ENCODE results near the gene CMIP.
A peak's percentile ranks its signal among the peaks of the same experiment; 100 is the strongest.

The CMIP gene

GRCh38 chr16:81473558-81473957 is 28.9 kb downstream of the CMIP start:
- TF ChIP-seq CTCF (IDR thresholded peaks at IDR 0.05; ENCODE audit: unreplicated experiment in 3 of 3), result no peak
- Mint-ChIP-seq H3K36me3 (ENCODE audit: low read depth) (peaks cover 17% of the 10 kb centered on the region), H3K4me3 (peak overlapping the region in 2 of 3 experiments; percentile 13 to 36), H3K27ac (peak overlapping the region; percentile 79 to 93 (median 89)), H3K4me1 (peaks cover 39% of the 10 kb centered on the region), H3K27me3 (ENCODE audit: low read depth) (no peaks in the 10 kb centered on the region), H3K9me3 (no peaks in the 10 kb centered on the region)

- Mint-ChIP-seq H3K36me3 (ENCODE audit: low read depth) (peaks cover 17% of the 10 kb centered on the region), H3K4me3 (peak overlapping the region in 1 of 3 experiments; percentile 22), H3K4me1 (peaks cover 46% of the 10 kb centered on the region), H3K9me3 (no peaks in the 10 kb centered on the region), H3K27me3 (ENCODE audit: low read depth) (no peaks in the 10 kb centered on the region), H3K27ac (peak overlapping the region; percentile 79 to 93 (median 89))
- no peak for TF ChIP-seq CTCF (IDR thresholded peaks at IDR 0.05; ENCODE audit: unreplicated experiment in 3 of 3)
These were observed 29.7 kb downstream of the CMIP start for GRCh38 chr16:81473969-81474959.

DNA sequence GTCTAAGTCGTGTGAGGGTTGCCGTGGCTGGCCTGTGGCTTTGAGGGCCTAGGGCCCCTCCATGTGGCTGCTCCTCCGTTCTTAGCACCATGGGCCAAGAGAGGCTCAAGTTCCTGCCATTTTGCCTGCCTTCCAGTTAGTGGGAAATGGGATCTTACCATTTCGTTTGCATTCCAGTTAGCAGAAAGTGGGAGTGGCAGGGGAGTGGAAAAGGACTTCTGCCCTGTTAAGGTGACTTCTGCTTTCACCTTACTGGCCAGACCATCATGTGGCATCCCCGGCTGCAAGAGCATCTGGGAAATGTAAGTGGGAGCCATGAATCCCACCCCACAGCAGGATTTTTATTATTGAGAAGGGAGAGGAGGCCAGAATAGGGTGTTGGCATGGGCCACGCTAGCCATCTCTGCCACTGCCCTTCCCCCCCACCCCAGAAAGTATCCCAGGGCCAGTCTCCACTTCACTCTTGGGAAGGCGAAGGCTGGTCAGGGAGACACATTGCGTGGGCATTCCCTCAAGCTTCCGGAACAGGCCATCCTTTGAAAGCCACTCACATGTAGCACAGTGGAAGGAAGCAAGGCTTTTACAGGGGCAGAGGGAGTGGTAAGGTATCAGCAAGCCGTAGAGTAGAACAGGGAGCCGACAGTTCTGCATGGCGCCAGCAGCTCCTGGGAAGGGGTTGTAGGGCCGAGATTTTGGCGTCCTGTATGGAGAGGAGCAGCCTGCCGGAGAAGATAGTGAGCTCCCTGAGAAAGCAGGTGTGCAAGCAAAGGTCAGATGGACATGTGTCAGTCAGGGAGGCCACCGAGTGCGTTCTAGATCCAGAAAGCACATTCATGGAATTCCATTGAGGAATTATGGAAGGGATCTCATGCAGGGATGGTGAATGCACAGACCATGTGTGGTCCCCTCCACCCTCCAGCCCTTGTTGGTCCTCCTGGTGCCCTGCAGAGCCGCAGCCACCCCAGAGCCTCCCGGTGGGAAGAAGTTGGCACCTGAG is 33.4 kb downstream of the CMIP start:
- Mint-ChIP-seq H3K36me3 (ENCODE audit: low read depth) (peaks cover 17% of the 10 kb centered on the region), H3K9me3 (no peaks in the 10 kb centered on the region), H3K4me3 (no peak overlapping the region), H3K27ac (no peak overlapping the region), H3K4me1 (peaks cover 45% of the 10 kb centered on the region), H3K27me3 (ENCODE audit: low read depth) (no peaks in the 10 kb centered on the region)
- TF ChIP-seq CTCF (IDR thresholded peaks at IDR 0.05; ENCODE audit: unreplicated experiment in 3 of 3), result no peak

DNA sequence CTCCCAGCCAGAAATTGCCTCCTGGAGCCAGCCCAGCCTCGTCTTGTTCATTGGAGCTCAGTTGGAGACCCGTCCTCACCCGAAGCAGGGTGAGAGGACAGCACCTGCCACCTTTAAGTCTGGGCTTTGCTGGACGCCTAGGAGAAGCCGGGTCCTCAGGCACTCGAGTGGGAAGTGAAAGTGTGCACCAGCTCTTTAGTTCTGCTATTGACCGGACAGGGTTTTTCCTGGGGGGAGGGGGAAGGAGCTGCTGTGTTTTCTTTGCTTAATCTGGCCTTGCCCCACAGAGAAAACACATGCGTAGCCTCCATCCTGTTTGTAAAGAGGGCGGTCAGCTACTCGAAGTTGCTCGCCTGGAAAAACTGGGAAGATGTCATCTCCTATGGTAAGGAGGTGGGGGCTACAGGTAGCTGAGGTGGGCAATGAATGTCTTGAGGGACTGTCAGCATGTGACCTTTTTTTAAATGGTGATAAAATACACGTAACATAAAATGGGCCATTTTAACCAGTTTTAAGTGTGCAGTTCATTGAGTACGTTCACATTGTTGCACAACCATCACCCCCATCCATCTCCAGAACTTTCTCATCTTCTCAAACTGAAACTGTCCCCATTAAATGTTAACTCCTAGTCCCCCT is 34.4 kb downstream of the CMIP start:
- H3K9me3 Mint-ChIP-seq, result no peaks in the 10 kb centered on the region
- H3K27ac Mint-ChIP-seq, result no peak overlapping the region
- H3K27me3 Mint-ChIP-seq (ENCODE audit: low read depth), result no peaks in the 10 kb centered on the region

More for the DNA sequence above, 34.4 kb downstream of the CMIP start:
- H3K4me3 Mint-ChIP-seq, result no peak overlapping the region
- TF ChIP-seq CTCF (IDR thresholded peaks at IDR 0.05; ENCODE audit: unreplicated experiment in 3 of 3), result no peak
- peaks cover 17% of the 10 kb centered on the region for H3K36me3 Mint-ChIP-seq (ENCODE audit: low read depth)
- H3K4me1 Mint-ChIP-seq, result peaks cover 44% of the 10 kb centered on the region
